Suprapubic skin (tissue), 4 donors: ENCODE data around the gene ZNF775. TPM values are rescaled to one million over a fixed set of nuclear protein-coding genes. Genes with fewer than 3 reads are reported as not detected.
A peak's percentile ranks its signal among the peaks of the same experiment; 100 is the strongest.
"Not testable (repeated sequence)": the region's sequence is repeated elsewhere in the genome, so short reads cannot be mapped to it uniquely, and the experiment has no call there.

ENCODE experiments used
- DNase-seq, 2 donors: peaks; one replicate each; pipeline ENCODE4 v3.0.0-alpha.2; 2019; ENCODE audit warnings: low spot score in 2 of 2
- H3K27ac ChIP-seq: fragments of 200-600 bp; sonication (generic); one replicate; pipeline ENCODE4 v1.5.1; 2019
- H3K27me3 ChIP-seq: fragments of 200-600 bp; sonication (generic); one replicate; pipeline ENCODE4 v1.5.1; 2019
- H3K36me3 ChIP-seq: fragments of 200-600 bp; sonication (generic); one replicate; pipeline ENCODE4 v1.5.1; 2019
- H3K4me1 ChIP-seq: fragments of 200-600 bp; sonication (generic); one replicate; pipeline ENCODE4 v1.5.1; 2019
- H3K4me3 ChIP-seq: fragments of 200-600 bp; sonication (generic); one replicate; pipeline ENCODE4 v1.5.1; 2019; ENCODE audit warnings: mild to moderate bottlenecking
- H3K9me3 ChIP-seq: fragments of 200-600 bp; sonication (generic); one replicate; pipeline ENCODE4 v1.5.1; 2019
- EP300 ChIP-seq: sonication (generic); formaldehyde crosslinking; IDR thresholded peaks from one replicate; pipeline ENCODE4 v1.6.1; 2017; ENCODE audit warnings: antibody characterized with exemption
- POLR2A ChIP-seq, 2 donors: fragments of 450-650 bp; IDR thresholded peaks; one replicate each; pipeline ENCODE4 v1.6.1; 2017; ENCODE audit warnings: antibody characterized with exemption in 2 of 2, mild to moderate bottlenecking in 2 of 2, moderate library complexity in 2 of 2
- POLR2AphosphoS5 ChIP-seq, 3 donors: sonication (generic); formaldehyde crosslinking; IDR thresholded peaks; one replicate each; pipeline ENCODE4 v1.6.1; 2017; ENCODE audit warnings: antibody characterized with exemption in 3 of 3
- WGBS: methylation state at CpG from one replicate; pipeline ENCODE4 v1.1.5; 2018; 5-methylcytosine and 5-hydroxymethylcytosine counted together
- total RNA-seq, 4 donors: library from RNA; depleted of rRNA; stranded (reverse); fragments of >200 nt; gene quantifications; one replicate each; pipeline ENCODE4 v1.1.0, GENCODE V29; 2016
- TF ChIP-seq, protein P1 (sequence below), 2 donors: fragments of 200-600 bp in 1 of 2; fragments of 450-650 bp in 1 of 2; sonication (generic) in 1 of 2; IDR thresholded peaks; one replicate each; pipeline ENCODE4 v1.5.1; 2016 to 2019; ENCODE audit warnings: antibody characterized with exemption in 2 of 2, mild to moderate bottlenecking in 1 of 2, moderate library complexity in 1 of 2

The ZNF775 gene
- total RNA-seq, 4 donors from 2014 or later: 1.6 to 3.9 (median 2.6) TPM

GRCh38 chr7:150382844-150383225 lies 3.7 kb downstream of the ZNF775 start:
- Histone ChIP-seq H3K4me3 (no peak overlapping the region), H3K27ac (no peak overlapping the region), H3K36me3 (no peaks in the 10 kb centered on the region), H3K4me1 (peaks cover 43% of the 10 kb centered on the region), H3K27me3 (no peaks in the 10 kb centered on the region), H3K9me3 (no peaks in the 10 kb centered on the region)
- DNase-seq: no peak
- TF ChIP-seq POLR2A (IDR thresholded peaks at IDR 0.05): no peak
- TF ChIP-seq EP300: no peak
- TF ChIP-seq POLR2AphosphoS5 (IDR thresholded peaks at IDR 0.05): no peak
- TF ChIP-seq, protein P1, sequence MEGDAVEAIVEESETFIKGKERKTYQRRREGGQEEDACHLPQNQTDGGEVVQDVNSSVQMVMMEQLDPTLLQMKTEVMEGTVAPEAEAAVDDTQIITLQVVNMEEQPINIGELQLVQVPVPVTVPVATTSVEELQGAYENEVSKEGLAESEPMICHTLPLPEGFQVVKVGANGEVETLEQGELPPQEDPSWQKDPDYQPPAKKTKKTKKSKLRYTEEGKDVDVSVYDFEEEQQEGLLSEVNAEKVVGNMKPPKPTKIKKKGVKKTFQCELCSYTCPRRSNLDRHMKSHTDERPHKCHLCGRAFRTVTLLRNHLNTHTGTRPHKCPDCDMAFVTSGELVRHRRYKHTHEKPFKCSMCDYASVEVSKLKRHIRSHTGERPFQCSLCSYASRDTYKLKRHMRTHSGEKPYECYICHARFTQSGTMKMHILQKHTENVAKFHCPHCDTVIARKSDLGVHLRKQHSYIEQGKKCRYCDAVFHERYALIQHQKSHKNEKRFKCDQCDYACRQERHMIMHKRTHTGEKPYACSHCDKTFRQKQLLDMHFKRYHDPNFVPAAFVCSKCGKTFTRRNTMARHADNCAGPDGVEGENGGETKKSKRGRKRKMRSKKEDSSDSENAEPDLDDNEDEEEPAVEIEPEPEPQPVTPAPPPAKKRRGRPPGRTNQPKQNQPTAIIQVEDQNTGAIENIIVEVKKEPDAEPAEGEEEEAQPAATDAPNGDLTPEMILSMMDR (IDR thresholded peaks at IDR 0.05): no peak
- 62% methylated on average over 4 of the region's 4 CpGs for WGBS

DNA sequence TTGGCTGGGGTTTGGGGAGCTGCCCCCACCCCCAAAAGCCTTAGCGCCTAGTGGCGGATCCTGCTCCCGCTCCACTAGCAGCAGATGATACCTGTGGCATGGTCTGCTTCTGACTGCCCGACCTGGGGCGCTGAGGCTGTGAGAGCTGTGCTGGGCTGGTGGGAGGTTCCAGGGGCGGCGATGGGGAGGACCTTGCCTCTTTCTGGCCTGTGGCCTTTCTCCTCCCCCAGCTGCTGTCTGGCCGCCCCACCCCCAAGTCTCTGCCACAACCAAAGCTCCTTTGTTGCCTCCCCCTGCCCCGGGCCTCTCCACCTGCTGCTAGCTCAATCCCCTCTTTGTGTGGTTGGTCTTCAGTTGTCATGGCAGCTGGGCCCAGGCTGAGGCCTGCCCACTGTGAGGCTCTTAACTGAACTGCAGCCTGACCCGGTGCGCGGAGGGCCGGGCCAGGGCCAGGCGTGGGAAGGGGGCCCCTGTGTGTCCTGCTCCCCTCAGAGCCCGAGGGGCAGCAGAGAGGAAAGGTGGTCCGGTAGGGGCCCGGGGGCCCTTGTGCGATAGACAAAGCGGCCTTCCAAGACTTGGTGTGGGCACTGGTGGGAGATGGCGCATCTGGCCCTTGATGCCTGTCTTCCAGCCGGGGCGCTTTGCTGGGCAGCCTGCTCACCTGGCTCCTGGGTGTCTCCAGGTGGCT lies 4.7 kb downstream of the ZNF775 start:
- peak in 1 of 2 donors; percentile 77 for DNase-seq
- 68% methylated on average over 15 of the region's 22 CpGs for WGBS
- no peak for TF ChIP-seq EP300
- no peak for TF ChIP-seq POLR2AphosphoS5 (IDR thresholded peaks at IDR 0.05)
- TF ChIP-seq POLR2A (IDR thresholded peaks at IDR 0.05): no peak
- no peaks in the 10 kb centered on the region for H3K27me3 ChIP-seq
- no peaks in the 10 kb centered on the region for H3K9me3 ChIP-seq
- no peaks in the 10 kb centered on the region for H3K36me3 ChIP-seq
- peak overlapping the region; percentile 15 for H3K27ac ChIP-seq
- no peak overlapping the region for H3K4me3 ChIP-seq
- peaks cover 37% of the 10 kb centered on the region for H3K4me1 ChIP-seq

DNA sequence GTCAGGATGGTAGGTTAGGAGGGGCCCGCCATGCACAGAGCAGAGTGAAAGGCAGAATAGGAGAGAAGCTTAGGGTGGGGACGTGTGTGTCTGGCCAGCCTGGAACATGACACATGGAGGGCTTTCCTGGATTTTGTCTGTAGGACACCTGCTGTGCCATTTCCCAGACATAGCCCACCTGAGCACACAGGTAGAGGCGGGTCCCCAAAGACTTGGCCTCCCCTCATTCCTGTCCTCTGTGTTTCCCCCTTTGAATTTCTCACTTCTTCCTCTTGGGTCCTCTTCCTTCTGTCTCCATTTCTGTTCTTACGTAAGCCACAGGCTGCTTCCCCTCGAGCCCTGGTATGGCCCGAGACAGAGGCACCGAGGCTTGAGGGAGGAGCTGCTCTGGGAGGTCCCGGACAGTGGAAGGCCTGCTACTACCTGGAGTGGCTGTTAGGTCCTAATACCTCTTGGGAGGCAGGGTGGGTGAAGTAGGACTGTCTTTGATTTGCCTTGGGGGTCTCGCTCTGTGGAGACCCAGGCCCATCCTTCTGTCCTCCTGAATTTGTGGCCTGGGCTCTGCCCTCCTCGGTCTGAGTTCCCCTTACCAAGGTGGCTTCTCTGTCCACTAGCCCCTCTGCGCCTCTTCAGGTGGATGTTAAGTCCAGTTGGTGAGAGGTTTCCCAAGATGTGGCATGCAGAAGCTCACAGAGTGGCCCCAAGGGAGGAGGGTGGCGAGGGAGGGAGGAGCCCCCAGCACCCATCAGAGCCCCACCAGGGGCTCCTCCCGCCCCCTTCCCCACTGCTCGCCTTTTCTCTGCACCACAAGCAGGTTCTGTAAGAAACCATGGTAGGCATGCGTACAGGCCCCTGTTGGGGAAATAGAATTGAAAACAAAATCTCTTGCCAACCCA lies 5.5 kb downstream of the ZNF775 start:
- TF ChIP-seq EP300 (no peak), POLR2A (IDR thresholded peaks at IDR 0.05) (no peak)
- TF ChIP-seq, protein P1 (IDR thresholded peaks at IDR 0.05): no peak
- peak in 1 of 2 donors; percentile 55 for DNase-seq
- Histone ChIP-seq H3K4me1 (peaks cover 37% of the 10 kb centered on the region), H3K4me3 (no peak overlapping the region), H3K36me3 (no peaks in the 10 kb centered on the region), H3K27me3 (no peaks in the 10 kb centered on the region), H3K27ac (peak overlapping the region; percentile 15), H3K9me3 (no peaks in the 10 kb centered on the region)
- WGBS: 82% methylated on average over 15 of the region's 15 CpGs

DNA sequence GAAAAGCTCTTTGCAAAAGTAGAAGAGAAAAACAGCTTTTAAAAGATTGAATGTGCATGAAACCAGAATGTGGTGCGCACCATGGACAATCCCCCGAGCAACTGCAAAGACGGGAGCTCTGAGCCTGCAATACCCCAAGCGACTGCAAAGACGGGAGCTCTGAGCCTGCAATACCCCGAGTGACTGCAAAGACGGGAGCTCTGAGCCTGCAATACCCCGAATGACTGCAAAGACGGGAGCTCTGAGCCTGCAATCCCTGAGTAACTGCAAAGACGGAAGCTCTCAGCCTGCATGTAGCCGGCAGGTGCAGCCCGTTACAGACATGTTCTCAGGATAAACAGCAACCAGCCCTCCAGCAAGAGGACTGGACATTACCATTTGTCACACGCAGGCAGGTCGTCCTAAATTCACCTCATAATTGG lies 6.2 kb downstream of the ZNF775 start:
- peaks cover 30% of the 10 kb centered on the region for H3K4me1 ChIP-seq
- TF ChIP-seq POLR2A (IDR thresholded peaks at IDR 0.05) (no peak), EP300 (no peak), POLR2AphosphoS5 (IDR thresholded peaks at IDR 0.05) (no peak)
- TF ChIP-seq, protein P1 (IDR thresholded peaks at IDR 0.05): no peak
- 70% methylated on average over 11 of the region's 14 CpGs for WGBS
- H3K4me3 ChIP-seq: no peak overlapping the region
- H3K27me3 ChIP-seq: no peaks in the 10 kb centered on the region
- no peaks in the 10 kb centered on the region for H3K9me3 ChIP-seq
- no peaks in the 10 kb centered on the region for H3K36me3 ChIP-seq
- no peak for DNase-seq
- no peak overlapping the region for H3K27ac ChIP-seq

DNA sequence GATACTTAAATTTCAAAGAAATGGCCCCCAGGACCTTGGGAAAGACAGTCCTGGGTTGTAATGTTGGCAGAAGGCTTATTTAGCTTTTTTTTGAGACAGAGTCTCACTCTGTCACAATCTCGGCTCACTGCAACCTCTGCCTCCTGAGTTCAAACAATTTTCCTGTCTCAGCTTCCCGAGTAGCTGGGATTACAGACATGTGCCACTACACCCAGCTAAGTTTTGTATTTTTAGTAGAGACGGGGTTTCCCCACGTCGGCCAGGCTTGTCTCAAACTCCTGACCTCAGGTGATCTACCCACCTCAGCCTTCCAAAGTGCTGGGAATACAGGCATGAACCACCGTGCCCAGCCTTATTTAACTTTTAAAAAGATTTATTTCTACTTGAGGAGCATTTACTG lies 6.8 kb downstream of the ZNF775 start:
- peaks cover 27% of the 10 kb centered on the region for H3K4me1 ChIP-seq
- H3K4me3 ChIP-seq, H3K27me3 ChIP-seq, DNase-seq, H3K36me3 ChIP-seq, H3K27ac ChIP-seq, H3K9me3 ChIP-seq: not testable (repeated sequence)
- 55% methylated on average over 6 of the region's 6 CpGs for WGBS

DNA sequence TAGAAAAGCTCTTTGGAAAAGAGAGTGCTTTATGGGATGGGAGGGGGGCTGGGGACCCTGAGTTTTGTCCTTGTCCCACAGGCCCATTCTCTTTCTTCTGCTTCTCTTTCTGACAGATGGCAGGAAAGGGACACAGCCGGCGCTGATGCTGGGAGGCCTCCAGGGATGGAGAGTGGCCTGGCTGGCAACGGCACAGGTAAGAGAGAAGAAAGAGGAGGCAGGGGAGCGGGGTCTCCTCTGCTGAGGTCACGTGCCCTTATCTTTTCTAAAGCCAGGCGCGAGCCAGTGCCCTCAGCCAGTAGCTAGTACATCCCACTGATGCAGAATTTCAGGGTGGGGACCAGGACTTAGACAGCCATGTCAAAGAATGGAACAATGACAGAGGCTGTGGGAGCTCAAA lies 9.2 kb downstream of the ZNF775 start:
- 92% methylated on average over 7 of the region's 7 CpGs for WGBS

More for the DNA sequence above, 9.2 kb downstream of the ZNF775 start:
- Histone ChIP-seq H3K27ac (no peak overlapping the region), H3K9me3 (no peaks in the 10 kb centered on the region), H3K36me3 (no peaks in the 10 kb centered on the region), H3K4me1 (peaks cover 14% of the 10 kb centered on the region), H3K27me3 (no peaks in the 10 kb centered on the region), H3K4me3 (no peak overlapping the region)
- no peak for DNase-seq
- TF ChIP-seq EP300 (no peak), POLR2A (IDR thresholded peaks at IDR 0.05) (no peak), POLR2AphosphoS5 (IDR thresholded peaks at IDR 0.05) (no peak)
- TF ChIP-seq, protein P1 (IDR thresholded peaks at IDR 0.05): no peak
